ENCODE results near the gene UBAP1.
"Not testable (repeated sequence)": the region's sequence is repeated elsewhere in the genome, so short reads cannot be mapped to it uniquely, and the experiment has no call there.

The UBAP1 gene

GRCh38 chr9:34224349-34224748 lies 45.5 kb downstream of the UBAP1 start:
- no peak for DNase-seq (ENCODE audit: low read depth in 4 of 4, low spot score in 1 of 4)

- not testable (repeated sequence) for DNase-seq (ENCODE audit: low read depth in 4 of 4, low spot score in 1 of 4)
These were observed 47.4 kb downstream of the UBAP1 start for GRCh38 chr9:34226144-34226760.

GRCh38 chr9:34227445-34227844 lies 48.6 kb downstream of the UBAP1 start:
- DNase-seq (ENCODE audit: low read depth in 4 of 4, low spot score in 1 of 4), result no peak

- no peak for DNase-seq (ENCODE audit: low read depth in 4 of 4, low spot score in 1 of 4)
These were observed 51.7 kb downstream of the UBAP1 start for GRCh38 chr9:34230556-34230955.

- no peak for DNase-seq (ENCODE audit: low read depth in 4 of 4, low spot score in 1 of 4)
These were observed 53.4 kb downstream of the UBAP1 start for GRCh38 chr9:34232201-34232600.

- DNase-seq (ENCODE audit: low read depth in 4 of 4, low spot score in 1 of 4), result no peak
These were observed 54.8 kb downstream of the UBAP1 start for GRCh38 chr9:34233672-34234071.

- no peak for DNase-seq (ENCODE audit: low read depth in 4 of 4, low spot score in 1 of 4)
These were observed 59.0 kb downstream of the UBAP1 start for GRCh38 chr9:34237836-34238235.

- no peak for DNase-seq (ENCODE audit: low read depth in 4 of 4, low spot score in 1 of 4)
These were observed 61.2 kb downstream of the UBAP1 start for GRCh38 chr9:34240006-34240405.

GRCh38 chr9:34242830-34243229 lies 64.0 kb downstream of the UBAP1 start:
- DNase-seq (ENCODE audit: low read depth in 4 of 4, low spot score in 1 of 4), result no peak

GRCh38 chr9:34245212-34245611 lies 66.4 kb downstream of the UBAP1 start:
- not testable (repeated sequence) for DNase-seq (ENCODE audit: low read depth in 4 of 4, low spot score in 1 of 4)

GRCh38 chr9:34246453-34246852 lies 67.6 kb downstream of the UBAP1 start:
- DNase-seq (ENCODE audit: low read depth in 4 of 4, low spot score in 1 of 4), result no peak

- not testable (repeated sequence) for DNase-seq (ENCODE audit: low read depth in 4 of 4, low spot score in 1 of 4)
These were observed 68.9 kb downstream of the UBAP1 start for GRCh38 chr9:34247782-34248181.

- DNase-seq (ENCODE audit: low read depth in 4 of 4, low spot score in 1 of 4), result no peak
These were observed 70.4 kb downstream of the UBAP1 start for GRCh38 chr9:34249274-34249673.

GRCh38 chr9:34250721-34251120 lies 71.9 kb downstream of the UBAP1 start:
- DNase-seq (ENCODE audit: low read depth in 4 of 4, low spot score in 1 of 4), result no peak

- DNase-seq (ENCODE audit: low read depth in 4 of 4, low spot score in 1 of 4), result no peak
These were observed 73.2 kb downstream of the UBAP1 start for GRCh38 chr9:34252016-34252415.

- peak; percentile 23 to 39 (median 28) for DNase-seq (ENCODE audit: low read depth in 4 of 4, low spot score in 1 of 4)
These were observed 74.0 kb downstream of the UBAP1 start for GRCh38 chr9:34252670-34253459.

- DNase-seq (ENCODE audit: low read depth in 4 of 4, low spot score in 1 of 4), result no peak
These were observed 74.6 kb downstream of the UBAP1 start for GRCh38 chr9:34253460-34253837.

GRCh38 chr9:34254141-34254913 lies 75.5 kb downstream of the UBAP1 start:
- no peak for DNase-seq (ENCODE audit: low read depth in 4 of 4, low spot score in 1 of 4)

GRCh38 chr9:34254966-34255825 lies 76.4 kb downstream of the UBAP1 start:
- DNase-seq (ENCODE audit: low read depth in 4 of 4, low spot score in 1 of 4), result no peak

- DNase-seq (ENCODE audit: low read depth in 4 of 4, low spot score in 1 of 4), result no peak
These were observed 77.3 kb downstream of the UBAP1 start for GRCh38 chr9:34256104-34256503.

- DNase-seq (ENCODE audit: low read depth in 4 of 4, low spot score in 1 of 4), result no peak
These were observed 78.2 kb downstream of the UBAP1 start for GRCh38 chr9:34256987-34257585.
